ENCODE results near the gene CRKL. TPM values are rescaled to one million over a fixed set of nuclear protein-coding genes. Genes with fewer than 3 reads are reported as not detected.
"Not testable (repeated sequence)": the region's sequence is repeated elsewhere in the genome, so short reads cannot be mapped to it uniquely, and the experiment has no call there.

Gene CRKL
- total and polyA plus RNA-seq, 2 donors: 34.8 to 41.8 TPM

DNA sequence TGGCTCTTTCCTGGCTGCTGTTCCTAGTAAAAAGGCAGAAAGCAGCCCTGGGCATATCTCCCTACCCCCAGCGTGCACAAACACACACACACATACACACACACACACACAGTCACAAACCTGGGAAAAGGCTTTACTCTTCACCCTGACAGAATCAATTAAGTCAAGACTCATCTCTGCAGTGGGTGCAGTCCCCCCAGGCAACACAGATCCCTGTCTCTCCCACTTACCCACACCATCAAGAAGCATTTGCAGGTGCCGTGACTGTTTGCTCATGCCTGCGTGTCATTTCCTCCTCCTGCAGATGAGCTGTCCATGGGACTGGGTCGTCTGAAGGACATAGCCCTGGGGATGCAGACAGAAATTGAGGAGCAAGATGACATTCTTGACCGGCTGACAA, 29.8 kb upstream of the CRKL start:
- Histone ChIP-seq H3K4me1 (ENCODE audit: insufficient read depth) (no peaks in the 10 kb centered on the region), H3K36me3 (ENCODE audit: insufficient read depth) (peaks cover 3% of the 10 kb centered on the region), H3K4me3 (ENCODE audit: low read depth, low read length) (no peak overlapping the region), H3K27ac (ENCODE audit: low read depth) (no peak overlapping the region)
- 84% methylated on average over 5 of the region's 5 CpGs for WGBS
- no peak for DNase-seq (ENCODE audit: extremely low spot score)

DNA sequence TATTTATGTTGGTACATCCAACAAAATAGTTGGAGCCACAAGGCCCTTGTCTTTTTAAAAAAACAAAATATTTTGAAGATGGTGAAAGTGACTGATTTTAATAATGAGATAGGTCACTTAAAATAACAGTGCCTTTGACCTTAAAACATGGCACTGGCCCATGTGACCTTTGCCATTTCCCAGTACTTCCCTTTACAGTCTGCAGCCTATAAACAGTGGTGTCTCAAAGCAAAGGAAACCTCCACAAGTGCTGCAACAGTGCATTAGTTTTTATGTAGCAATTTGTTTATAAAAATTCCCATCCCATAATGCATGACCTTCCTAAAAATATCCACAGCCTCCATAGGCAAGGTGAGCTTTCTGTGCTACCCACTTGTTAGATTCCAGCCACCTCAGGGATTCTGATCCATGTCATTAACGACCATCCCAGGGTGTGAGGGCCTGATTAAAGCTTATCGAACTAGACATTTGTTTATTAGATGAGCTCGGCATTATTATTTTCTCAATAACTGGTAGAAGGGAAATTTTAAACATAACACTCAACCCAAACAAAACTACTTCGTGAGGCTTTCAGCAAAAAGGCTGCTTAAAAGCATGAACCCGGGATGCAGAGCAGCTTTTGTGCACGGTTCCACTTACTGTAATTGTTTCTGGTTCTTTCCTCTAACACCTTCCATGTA, 28.0 kb upstream of the CRKL start:
- Histone ChIP-seq H3K4me1 (ENCODE audit: insufficient read depth) (no peaks in the 10 kb centered on the region), H3K36me3 (ENCODE audit: insufficient read depth) (peaks cover 3% of the 10 kb centered on the region), H3K4me3 (ENCODE audit: low read depth, low read length) (no peak overlapping the region), H3K27ac (ENCODE audit: low read depth) (no peak overlapping the region)
- WGBS: 83% methylated on average over 6 of the region's 6 CpGs
- no peak for DNase-seq (ENCODE audit: extremely low spot score)

DNA sequence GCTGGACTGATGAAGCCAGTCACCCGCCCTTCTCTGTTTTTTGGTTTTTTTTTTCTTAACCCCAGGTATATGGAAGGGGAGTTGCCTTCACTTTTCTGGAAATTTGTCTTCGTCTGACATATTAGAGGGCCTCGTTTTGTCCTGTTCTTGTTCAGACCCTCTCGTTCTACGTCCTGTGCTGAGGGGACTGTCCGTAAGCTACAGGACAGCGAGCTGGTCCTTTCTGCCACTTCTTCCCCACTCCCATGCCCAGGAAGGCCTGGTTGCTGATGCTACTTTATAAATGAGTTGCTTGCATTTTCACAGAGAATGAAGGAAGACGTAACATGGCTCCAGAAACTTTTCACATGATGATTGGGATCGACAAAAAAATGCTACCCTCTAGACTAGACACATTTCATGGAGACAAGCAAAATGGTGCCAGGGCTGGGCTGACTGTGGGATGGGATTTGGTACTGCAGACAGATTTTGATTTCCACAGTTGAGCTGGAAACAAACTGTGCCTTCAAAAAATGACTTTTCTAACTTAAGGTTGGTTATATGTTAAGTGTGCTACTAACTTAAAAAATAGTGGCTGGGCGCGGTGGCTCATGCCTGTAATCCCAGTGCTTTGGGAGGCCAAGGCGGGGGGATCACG, 27.2 kb upstream of the CRKL start:
- 89% methylated on average over 13 of the region's 13 CpGs for WGBS
- Histone ChIP-seq H3K36me3 (ENCODE audit: insufficient read depth) (no peaks in the 10 kb centered on the region), H3K4me3 (ENCODE audit: low read depth, low read length) (no peak overlapping the region), H3K27ac (ENCODE audit: low read depth) (no peak overlapping the region), H3K4me1 (ENCODE audit: insufficient read depth) (no peaks in the 10 kb centered on the region)
- no peak for DNase-seq (ENCODE audit: extremely low spot score)

DNA sequence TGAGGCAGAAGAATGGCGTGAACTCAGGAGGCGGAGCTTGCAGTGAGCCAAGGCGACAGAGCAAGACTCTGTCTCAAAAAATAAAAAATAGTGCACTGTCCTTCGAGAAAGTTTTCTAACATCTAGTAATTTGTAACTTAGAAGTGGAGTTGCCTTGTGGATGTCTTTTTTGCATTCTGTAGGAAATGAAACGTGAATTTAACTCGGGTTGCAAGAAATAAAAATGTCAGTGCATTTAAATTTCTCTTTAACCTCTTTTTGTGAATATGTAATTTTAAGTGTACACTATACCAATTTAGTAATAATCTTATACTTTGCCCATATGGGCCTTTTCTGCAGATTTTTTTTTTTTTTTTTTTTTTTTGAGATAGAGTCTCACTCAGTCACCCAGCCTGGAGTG, 26.2 kb upstream of the CRKL start:
- 94% methylated on average over 6 of the region's 6 CpGs for WGBS
- no peaks in the 10 kb centered on the region for H3K4me1 ChIP-seq (ENCODE audit: insufficient read depth)

GRCh38 chr22:20897737-20898136, 19.5 kb upstream of the CRKL start:
- not testable (repeated sequence) for H3K4me1 ChIP-seq (ENCODE audit: insufficient read depth); H3K4me3 ChIP-seq (ENCODE audit: low read depth, low read length); DNase-seq (ENCODE audit: extremely low spot score); H3K27ac ChIP-seq (ENCODE audit: low read depth); H3K36me3 ChIP-seq (ENCODE audit: insufficient read depth)
- 89% methylated on average over 6 of the region's 7 CpGs for WGBS

More for the DNA sequence above, 26.2 kb upstream of the CRKL start:
- H3K36me3 ChIP-seq (ENCODE audit: insufficient read depth): no peaks in the 10 kb centered on the region
- H3K27ac ChIP-seq (ENCODE audit: low read depth): no peak overlapping the region
- H3K4me3 ChIP-seq (ENCODE audit: low read depth, low read length): no peak overlapping the region
- no peak for DNase-seq (ENCODE audit: extremely low spot score)

- DNase-seq (ENCODE audit: extremely low spot score): no peak
- Histone ChIP-seq H3K4me1 (ENCODE audit: insufficient read depth) (no peaks in the 10 kb centered on the region), H3K4me3 (ENCODE audit: low read depth, low read length) (no peak overlapping the region), H3K36me3 (ENCODE audit: insufficient read depth) (no peaks in the 10 kb centered on the region), H3K27ac (ENCODE audit: low read depth) (no peak overlapping the region)
- WGBS: 84% methylated on average over 7 of the region's 7 CpGs
Observed at GRCh38 chr22:20899827-20900423, 17.3 kb upstream of the CRKL start.

- H3K36me3 ChIP-seq (ENCODE audit: insufficient read depth); H3K4me3 ChIP-seq (ENCODE audit: low read depth, low read length); DNase-seq (ENCODE audit: extremely low spot score); H3K27ac ChIP-seq (ENCODE audit: low read depth); H3K4me1 ChIP-seq (ENCODE audit: insufficient read depth): not testable (repeated sequence)
- 94% methylated on average over 18 of the region's 18 CpGs for WGBS
Observed at GRCh38 chr22:20901093-20902033, 15.8 kb upstream of the CRKL start.

- DNase-seq (ENCODE audit: extremely low spot score): no peak
Observed at GRCh38 chr22:20903093-20903492, 14.1 kb upstream of the CRKL start.

DNA sequence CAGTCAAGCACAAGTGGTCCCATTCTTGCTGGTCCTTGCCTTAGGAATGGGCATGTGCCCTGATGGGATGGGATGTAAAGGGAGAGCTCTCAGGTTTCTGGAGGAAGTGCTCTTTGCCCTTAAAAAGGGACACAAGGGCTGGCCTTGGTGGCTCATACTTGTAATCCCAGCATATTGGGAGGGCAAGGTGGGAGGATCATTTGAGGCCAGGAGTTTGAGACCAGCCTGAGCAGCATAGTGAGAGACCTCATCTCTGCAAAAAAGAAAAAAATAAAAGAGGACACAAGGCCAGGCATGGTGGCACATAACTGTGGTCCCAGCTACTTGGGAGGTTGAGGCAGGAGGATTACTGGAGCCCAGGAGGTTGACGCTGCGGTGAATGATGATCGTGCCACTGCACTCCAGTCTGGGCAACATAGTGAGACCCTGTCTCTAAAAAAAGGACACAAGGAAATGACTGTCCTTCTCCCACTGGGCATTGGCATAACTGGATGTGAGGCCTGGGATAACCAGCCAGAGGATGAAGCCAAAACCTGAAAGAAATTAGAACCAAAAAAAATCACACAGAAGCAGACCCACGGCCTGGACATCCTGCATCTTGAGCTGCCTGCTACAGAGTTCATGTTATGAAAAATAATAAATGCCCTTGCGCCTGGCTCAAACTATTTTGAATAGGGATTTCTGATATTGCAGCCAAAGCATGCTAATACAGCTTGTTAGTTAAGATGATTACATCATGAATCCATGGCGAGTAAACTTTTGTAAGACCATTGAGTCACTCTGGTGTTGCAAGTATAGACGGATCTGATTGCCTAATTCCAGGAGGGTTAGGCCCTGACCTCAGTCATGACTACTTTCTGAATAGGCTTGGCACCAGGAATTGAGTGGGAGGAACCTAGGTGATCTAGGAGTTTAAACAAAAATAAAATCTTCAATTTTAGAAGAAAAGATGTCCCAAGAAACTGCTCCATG, 12.9 kb upstream of the CRKL start:
- Histone ChIP-seq H3K36me3 (ENCODE audit: insufficient read depth) (no peaks in the 10 kb centered on the region), H3K27ac (ENCODE audit: low read depth) (peak overlapping the region; percentile 66), H3K4me1 (ENCODE audit: insufficient read depth) (no peaks in the 10 kb centered on the region), H3K4me3 (ENCODE audit: low read depth, low read length) (no peak overlapping the region)
- WGBS: 81% methylated on average over 7 of the region's 7 CpGs
- no peak for DNase-seq (ENCODE audit: extremely low spot score)

More at GRCh38 chr22:20903093-20903492, 14.1 kb upstream of the CRKL start:
- Histone ChIP-seq H3K36me3 (ENCODE audit: insufficient read depth) (no peaks in the 10 kb centered on the region), H3K4me3 (ENCODE audit: low read depth, low read length) (no peak overlapping the region), H3K27ac (ENCODE audit: low read depth) (no peak overlapping the region), H3K4me1 (ENCODE audit: insufficient read depth) (no peaks in the 10 kb centered on the region)
- 93% methylated on average over 2 of the region's 2 CpGs for WGBS

GRCh38 chr22:20904980-20905355, 12.2 kb upstream of the CRKL start:
- H3K4me3 ChIP-seq (ENCODE audit: low read depth, low read length): no peak overlapping the region
- H3K27ac ChIP-seq (ENCODE audit: low read depth): peak overlapping the region; percentile 66
- no peaks in the 10 kb centered on the region for H3K36me3 ChIP-seq (ENCODE audit: insufficient read depth)
- no peaks in the 10 kb centered on the region for H3K4me1 ChIP-seq (ENCODE audit: insufficient read depth)
- WGBS: 60% methylated on average over 3 of the region's 3 CpGs
- DNase-seq (ENCODE audit: extremely low spot score): no peak

DNA sequence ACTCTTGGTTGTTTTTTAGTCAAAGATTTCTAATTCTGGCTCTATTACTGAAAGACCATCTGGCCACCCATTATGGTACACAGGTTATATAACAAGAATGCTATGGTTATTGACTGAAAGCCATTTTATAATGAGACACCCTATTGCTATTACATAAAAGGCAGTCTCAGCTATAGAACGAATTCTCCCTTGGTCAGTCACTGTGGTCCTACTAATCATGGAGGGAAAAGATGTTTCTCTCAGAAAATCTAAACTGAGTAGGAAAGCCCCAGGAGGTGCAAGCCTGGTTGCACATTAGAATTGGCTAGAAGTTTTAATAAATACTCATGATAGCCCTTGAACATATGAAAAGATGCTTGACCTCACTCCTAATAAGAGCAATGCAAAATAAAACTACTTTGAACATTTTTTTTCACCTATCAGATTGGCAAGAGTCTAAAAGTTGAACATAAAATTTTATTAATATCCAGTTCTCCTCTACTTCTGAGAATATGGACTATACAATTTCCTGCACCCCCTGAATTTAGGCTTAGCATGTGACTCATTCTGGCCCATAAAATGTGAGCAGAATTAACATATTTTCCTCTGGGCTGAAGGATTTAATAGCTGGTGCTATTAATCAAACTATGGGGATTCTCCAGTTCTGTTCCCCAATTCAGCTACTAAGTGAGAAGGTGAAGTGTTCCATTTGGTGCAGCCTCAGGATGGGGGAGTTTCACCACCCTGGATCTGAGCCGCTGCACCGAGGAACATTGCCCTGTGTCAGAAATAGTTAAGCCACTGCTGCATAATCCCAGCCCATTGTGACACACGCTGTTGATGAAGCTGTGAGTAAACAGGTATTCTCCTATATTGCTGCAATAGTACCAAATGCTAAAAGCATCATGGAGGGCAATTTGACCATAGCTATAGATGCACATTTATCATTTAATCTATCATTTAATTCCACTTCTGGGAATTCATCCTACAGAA, 11.5 kb upstream of the CRKL start:
- 54% methylated on average over 4 of the region's 4 CpGs for WGBS
- no peaks in the 10 kb centered on the region for H3K4me1 ChIP-seq (ENCODE audit: insufficient read depth)
- H3K4me3 ChIP-seq (ENCODE audit: low read depth, low read length): no peak overlapping the region
- DNase-seq (ENCODE audit: extremely low spot score): no peak
- H3K27ac ChIP-seq (ENCODE audit: low read depth): no peak overlapping the region
- no peaks in the 10 kb centered on the region for H3K36me3 ChIP-seq (ENCODE audit: insufficient read depth)

DNA sequence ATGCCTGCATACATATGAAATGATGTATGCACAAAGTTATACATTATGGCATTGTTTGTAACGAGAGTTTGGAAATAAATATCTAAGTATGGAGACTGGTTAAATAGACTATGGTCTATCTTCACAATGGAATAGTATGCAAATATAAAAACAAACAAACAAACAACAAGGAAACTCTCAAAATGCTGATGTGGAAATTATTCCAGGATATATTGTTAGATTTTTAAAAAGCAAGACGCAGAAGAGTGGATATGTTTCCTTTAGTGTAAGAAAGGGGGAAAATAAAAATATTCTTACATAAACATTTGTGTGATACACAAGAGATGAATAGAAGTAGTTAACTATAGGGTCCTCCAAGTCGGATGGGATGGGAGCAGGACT, 10.8 kb upstream of the CRKL start:
- no peak overlapping the region for H3K27ac ChIP-seq (ENCODE audit: low read depth)
- no peak overlapping the region for H3K4me3 ChIP-seq (ENCODE audit: low read depth, low read length)
- no peak for DNase-seq (ENCODE audit: extremely low spot score)
- 74% methylated on average over 3 of the region's 3 CpGs for WGBS
- H3K36me3 ChIP-seq (ENCODE audit: insufficient read depth): no peaks in the 10 kb centered on the region
- no peaks in the 10 kb centered on the region for H3K4me1 ChIP-seq (ENCODE audit: insufficient read depth)
